Cardiac fibroblast (primary cell): Measurements from ENCODE around the gene FCHSD2.
A peak's percentile ranks its signal among the peaks of the same experiment; 100 is the strongest.
"Not testable (repeated sequence)": the region's sequence is repeated elsewhere in the genome, so short reads cannot be mapped to it uniquely, and the experiment has no call there.

Experiments used
- DNase-seq, 2 donors: peaks; one replicate each; pipeline versions ENCODE4 v3.0.0 to v3.0.0-alpha.2; 2010; ENCODE audit warnings: low read depth in 2 of 2
- H3K4me3 ChIP-seq, 2 donors: replicated peaks in 1 of 2; 1 replicate in 1 of 2; 2 replicates in 1 of 2; pipeline ENCODE4 v1.5.1; 2011; ENCODE audit warnings: low read depth in 2 of 2, low read length in 2 of 2, mild to moderate bottlenecking in 2 of 2, moderate library complexity in 1 of 2
- TF ChIP-seq, protein P1 (sequence below): IDR thresholded peaks from one replicate; pipeline ENCODE4 v1.5.1; 2011; ENCODE audit warnings: low read depth, mild to moderate bottlenecking, low read length, inconsistent platforms

Gene FCHSD2

DNA sequence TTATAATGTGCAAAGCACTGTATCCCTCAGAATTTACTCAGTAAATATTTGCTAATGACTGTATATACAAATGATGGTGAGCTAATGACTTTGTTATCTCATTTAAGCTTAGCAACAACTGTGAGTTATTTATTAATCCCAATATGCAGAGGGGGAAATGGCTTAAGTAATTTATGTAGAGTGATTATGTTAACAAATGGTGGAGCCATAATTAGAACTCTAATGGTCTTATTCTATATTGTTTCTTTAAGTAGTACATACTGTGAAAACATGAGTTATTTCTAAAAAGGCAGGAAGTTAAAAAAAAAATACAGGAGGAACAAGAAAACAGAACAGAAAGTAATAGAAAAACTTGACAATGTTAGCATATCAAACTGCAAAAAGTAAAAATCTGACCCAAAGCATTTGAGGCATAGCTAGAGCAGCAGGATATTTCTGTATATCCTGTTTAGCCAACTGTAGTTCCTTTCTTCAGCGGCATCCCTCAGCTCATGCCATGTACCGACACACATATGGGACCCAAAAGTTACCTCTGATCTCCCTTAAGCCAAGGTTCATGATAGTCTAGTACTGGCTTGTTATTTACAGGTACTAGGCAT lies 94.2 kb downstream of the FCHSD2 start:
- H3K4me3 ChIP-seq = no peak overlapping the region
- no peak for DNase-seq
- TF ChIP-seq, protein P1, sequence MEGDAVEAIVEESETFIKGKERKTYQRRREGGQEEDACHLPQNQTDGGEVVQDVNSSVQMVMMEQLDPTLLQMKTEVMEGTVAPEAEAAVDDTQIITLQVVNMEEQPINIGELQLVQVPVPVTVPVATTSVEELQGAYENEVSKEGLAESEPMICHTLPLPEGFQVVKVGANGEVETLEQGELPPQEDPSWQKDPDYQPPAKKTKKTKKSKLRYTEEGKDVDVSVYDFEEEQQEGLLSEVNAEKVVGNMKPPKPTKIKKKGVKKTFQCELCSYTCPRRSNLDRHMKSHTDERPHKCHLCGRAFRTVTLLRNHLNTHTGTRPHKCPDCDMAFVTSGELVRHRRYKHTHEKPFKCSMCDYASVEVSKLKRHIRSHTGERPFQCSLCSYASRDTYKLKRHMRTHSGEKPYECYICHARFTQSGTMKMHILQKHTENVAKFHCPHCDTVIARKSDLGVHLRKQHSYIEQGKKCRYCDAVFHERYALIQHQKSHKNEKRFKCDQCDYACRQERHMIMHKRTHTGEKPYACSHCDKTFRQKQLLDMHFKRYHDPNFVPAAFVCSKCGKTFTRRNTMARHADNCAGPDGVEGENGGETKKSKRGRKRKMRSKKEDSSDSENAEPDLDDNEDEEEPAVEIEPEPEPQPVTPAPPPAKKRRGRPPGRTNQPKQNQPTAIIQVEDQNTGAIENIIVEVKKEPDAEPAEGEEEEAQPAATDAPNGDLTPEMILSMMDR = no peak

DNA sequence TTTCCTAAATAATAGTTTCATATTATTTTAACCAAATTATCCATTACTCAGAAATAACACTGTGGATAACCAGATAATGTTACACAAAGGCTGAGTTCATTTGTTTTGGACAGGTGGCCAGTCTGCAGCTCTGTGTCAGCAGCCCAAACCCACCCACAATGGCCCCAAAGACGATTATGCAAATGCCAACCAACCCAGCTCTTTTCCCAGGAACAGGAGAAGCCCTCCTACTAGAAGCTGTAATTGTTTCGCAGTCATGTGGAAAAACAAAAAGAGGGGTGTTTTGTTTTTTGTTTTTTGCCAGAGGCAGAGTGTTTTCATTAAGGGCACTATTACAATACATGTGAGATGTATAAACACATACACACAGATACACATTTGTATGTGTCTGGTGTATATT lies 102.1 kb downstream of the FCHSD2 start:
- no peak overlapping the region for H3K4me3 ChIP-seq
- DNase-seq = no peak
- TF ChIP-seq, protein P1 = no peak

DNA sequence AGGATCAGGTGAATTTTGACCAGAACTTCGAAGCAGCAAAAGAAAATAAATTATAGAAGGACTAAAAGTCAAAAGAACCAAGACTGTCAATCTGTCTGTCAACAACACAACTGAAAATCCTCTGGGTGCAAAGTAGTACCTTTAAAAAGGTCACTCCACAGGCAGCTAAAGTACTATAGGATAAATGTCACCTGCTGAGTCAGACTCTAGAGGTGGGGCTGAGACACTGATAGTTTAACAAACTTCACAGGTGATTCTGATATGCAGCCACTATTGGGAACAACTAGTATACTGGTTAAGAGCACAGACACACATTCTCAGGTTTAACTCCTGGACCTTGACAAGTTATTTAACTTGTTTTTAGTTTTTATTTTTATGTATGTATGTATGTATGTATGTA lies 107.3 kb downstream of the FCHSD2 start:
- H3K4me3 ChIP-seq = no peak overlapping the region
- TF ChIP-seq, protein P1 = no peak
- DNase-seq = no peak

DNA sequence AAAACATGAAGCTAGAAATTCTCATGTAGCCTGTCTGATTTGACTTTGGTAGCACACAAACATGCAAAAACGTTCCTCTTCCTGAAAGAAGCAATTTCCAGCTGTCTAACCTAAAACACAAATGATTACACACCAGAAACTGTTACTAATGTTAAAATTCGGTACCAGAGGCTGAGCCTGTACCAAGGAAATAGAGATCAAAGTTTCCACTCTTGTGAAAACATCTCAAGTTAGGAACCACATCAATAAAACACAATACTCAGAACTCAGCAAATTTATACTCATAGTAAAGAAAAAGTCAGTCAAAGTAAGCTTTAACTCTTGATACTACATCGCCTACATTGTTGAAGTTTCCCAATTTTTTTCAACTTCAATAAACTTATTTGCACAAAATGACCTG lies 107.8 kb downstream of the FCHSD2 start:
- DNase-seq = no peak
- H3K4me3 ChIP-seq = no peak overlapping the region
- TF ChIP-seq, protein P1 = no peak

DNA sequence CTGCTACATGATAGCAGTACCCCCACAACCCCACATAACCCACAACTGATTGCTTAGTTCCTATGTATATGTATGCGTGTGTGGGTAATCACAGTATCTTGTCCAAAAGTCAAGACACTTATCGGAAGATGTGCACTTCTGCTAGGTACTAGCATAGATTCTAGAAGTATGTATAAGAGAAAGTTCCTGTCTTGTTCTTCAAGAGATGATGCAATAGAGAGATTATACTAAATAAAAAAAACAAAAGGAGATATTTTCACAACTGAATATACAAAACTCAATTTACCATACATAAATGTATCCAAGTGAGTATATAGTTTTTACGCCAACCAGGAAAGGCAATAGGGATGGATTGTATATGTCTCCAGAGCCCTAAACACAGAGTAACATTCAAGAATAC lies 112.0 kb downstream of the FCHSD2 start:
- TF ChIP-seq, protein P1 = no peak
- DNase-seq = no peak
- H3K4me3 ChIP-seq = no peak overlapping the region

DNA sequence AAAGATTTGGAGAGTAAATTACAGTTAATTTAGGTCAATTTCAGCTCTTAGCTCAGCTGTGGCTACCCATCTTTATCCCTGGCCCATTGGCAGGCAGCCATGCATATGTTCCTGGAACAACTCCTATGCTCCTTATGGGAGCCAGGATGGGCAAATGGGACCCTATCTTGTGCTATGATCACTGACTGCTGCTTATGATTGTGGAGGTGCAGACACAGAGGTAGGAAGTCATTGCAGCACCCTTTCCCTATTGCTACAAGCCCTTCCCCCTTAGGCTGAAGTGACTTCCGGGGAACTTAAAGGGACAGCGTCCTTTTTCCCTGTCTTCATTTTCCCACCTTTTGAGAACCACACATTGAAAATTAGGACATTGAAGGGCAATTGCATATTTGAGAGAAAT lies 112.7 kb downstream of the FCHSD2 start:
- TF ChIP-seq, protein P1 = no peak
- peak in 1 of 2 donors; percentile 5 for DNase-seq
- no peak overlapping the region for H3K4me3 ChIP-seq

DNA sequence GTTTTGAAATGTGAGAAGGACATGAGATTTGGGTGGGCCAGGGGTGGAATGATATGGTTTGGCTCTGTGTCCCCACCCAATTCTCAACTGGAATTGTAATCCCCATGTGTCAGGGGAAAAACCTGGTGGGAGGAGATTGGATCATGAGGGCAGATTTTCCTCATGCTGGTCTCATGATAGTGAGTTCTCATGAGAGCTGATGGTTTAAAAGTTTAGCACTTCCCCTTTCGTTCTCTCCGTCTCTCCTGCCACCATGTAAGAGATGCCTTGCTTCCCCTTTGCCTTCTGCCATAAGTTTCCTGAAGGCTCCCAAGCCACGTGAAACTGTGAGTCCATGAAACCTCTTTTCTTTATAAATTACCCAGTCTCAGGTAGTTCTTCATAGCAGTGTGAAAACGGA lies 113.5 kb downstream of the FCHSD2 start:
- no peak for DNase-seq

DNA sequence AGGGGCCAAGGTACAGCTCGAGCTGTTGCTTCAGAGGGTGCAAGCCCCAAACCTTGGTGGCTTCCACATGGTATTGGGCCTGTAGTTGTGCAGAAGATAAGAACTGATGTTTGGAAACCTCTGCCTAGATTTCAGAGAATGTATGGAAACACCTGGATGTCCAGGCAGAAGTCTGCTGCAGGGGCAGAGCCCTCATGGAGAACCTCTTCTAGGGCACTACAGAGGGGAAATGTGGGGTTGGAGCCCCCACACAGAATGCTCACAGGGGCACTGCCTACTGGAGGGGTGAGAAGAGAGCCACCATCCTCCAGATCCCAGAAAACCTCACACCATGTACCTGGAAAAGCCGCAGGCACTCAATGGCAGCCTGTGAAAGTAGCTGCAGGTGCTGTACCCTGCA lies 114.3 kb downstream of the FCHSD2 start:
- not testable (repeated sequence) for DNase-seq, H3K4me3 ChIP-seq

More for the DNA sequence above, 113.5 kb downstream of the FCHSD2 start:
- TF ChIP-seq, protein P1 = no peak
- H3K4me3 ChIP-seq = no peak overlapping the region
